ENCODE data around the gene SIGLEC15. TPM values are rescaled to one million over a fixed set of nuclear protein-coding genes. Genes with fewer than 3 reads are reported as not detected.
A peak's percentile ranks its signal among the peaks of the same experiment; 100 is the strongest.

Gene SIGLEC15
- total RNA-seq, 1 experiment from 2014 or later: 0.13 TPM

- H3K27me3 Mint-ChIP-seq (ENCODE audit: low read depth): no peaks in the 10 kb centered on the region
- WGBS (ENCODE audit: extremely low coverage, insufficient read length, low lambda C conversion rate): no CpG with 5 or more reads among the region's 2 CpGs
These were observed 66.3 kb downstream of the SIGLEC15 start for GRCh38 chr18:45891806-45892205.

More at GRCh38 chr18:45891806-45892205, 66.3 kb downstream of the SIGLEC15 start:
- Histone ChIP-seq H2BK5ac (ENCODE audit: insufficient read length, low read length) (no peak overlapping the region), H2BK120ac (ENCODE audit: low read depth, low read length, poor library complexity, severe bottlenecking) (no peak overlapping the region), H3K9me3 (ENCODE audit: control insufficient read depth, low read depth, low read length) (no peaks in the 10 kb centered on the region), H3K4ac (ENCODE audit: low read depth, low read length) (no peak overlapping the region), H3K4me2 (ENCODE audit: insufficient read depth, insufficient read length, low read length) (no peak overlapping the region), H3K14ac (ENCODE audit: insufficient read depth, low read length) (no peak overlapping the region), H3K79me1 (ENCODE audit: insufficient read depth, low read depth, low read length, poor library complexity, severe bottlenecking) (no peaks in the 10 kb centered on the region), H4K5ac (ENCODE audit: insufficient read length, low read depth, low read length) (no peak overlapping the region), H3K56ac (ENCODE audit: insufficient read length, low read depth, low read length) (no peak overlapping the region), H2AK5ac (ENCODE audit: insufficient read length, low read length) (no peak overlapping the region), H3K79me2 (ENCODE audit: insufficient read depth, low read length) (no peaks in the 10 kb centered on the region), H4K8ac (replicated peaks; ENCODE audit: insufficient read length, low read depth, low read length) (no peak overlapping the region), H2BK12ac (ENCODE audit: insufficient read length, low read depth, low read length) (no peak overlapping the region), H3K4me1 (ENCODE audit: insufficient read depth, low read length) (no peaks in the 10 kb centered on the region), H2BK15ac (ENCODE audit: low read depth, low read length) (no peak overlapping the region), H3K23ac (ENCODE audit: insufficient read length, low read depth, low read length) (no peak overlapping the region), H3K18ac (ENCODE audit: insufficient read length, low read depth, low read length) (no peak overlapping the region), H3K27ac (ENCODE audit: insufficient read length, low read depth, low read length) (no peak overlapping the region), H3T11ph (ENCODE audit: low read length) (no peak overlapping the region), H3K9ac (ENCODE audit: extremely low read depth, insufficient read length, low read length) (no peak overlapping the region), H2AFZ (ENCODE audit: low read length) (no peak overlapping the region), H4K91ac (ENCODE audit: insufficient read length, low read depth, low read length) (no peak overlapping the region), H3K27me3 (ENCODE audit: insufficient read depth, low read length) (no peaks in the 10 kb centered on the region), H3K23me2 (ENCODE audit: insufficient read length, low read depth, low read length, poor library complexity, severe bottlenecking) (no peaks in the 10 kb centered on the region), H2BK20ac (ENCODE audit: low read depth, low read length, poor library complexity, severe bottlenecking) (no peak overlapping the region), H4K20me1 (ENCODE audit: control insufficient read depth, insufficient read depth, insufficient read length) (no peaks in the 10 kb centered on the region)
- TF ChIP-seq CTCF (conservative IDR thresholded peaks at IDR 0.05): no peak
- 0 out of 7 replicates have a peak overlapping the region, but pooled peaks of 2 of the 3 experiments have one; percentile 28 to 32 for H3K27ac Mint-ChIP-seq
- no peaks in the 10 kb centered on the region for H3K4me1 Mint-ChIP-seq
- DNase-seq: no peak
- H3K4me3 Mint-ChIP-seq: no peak overlapping the region
- H3K36me3 Mint-ChIP-seq (ENCODE audit: insufficient read depth in 1 of 3, low read depth in 3 of 3): peaks cover 0 to 13% (median 6%) of the 10 kb centered on the region in 3 experiments; a peak in 3 of 7 replicates
- no peaks in the 10 kb centered on the region for H3K9me3 Mint-ChIP-seq

Other genes with a start within 250 kb of the SIGLEC15 start
- gene SLC14A2, start 210.2 kb upstream of the SIGLEC15 start, total RNA-seq (2021): 0.07 TPM in 1 of 2 replicates, not detected in the other
- gene SLC14A1, start 101.5 kb upstream of the SIGLEC15 start, total RNA-seq (2021): not detected in 2 replicates
- 15.7 and 16.1 TPM in 2 replicates for gene EPG5, start 141.7 kb downstream of the SIGLEC15 start, total RNA-seq (2021)
- gene PSTPIP2, start 246.6 kb downstream of the SIGLEC15 start, total RNA-seq (2021): 3.3 and 3.6 TPM in 2 replicates

Data from H9 (cell line).